SK-N-MC (cell line): ENCODE data around the gene FHOD3.

Experiments
- EZH2 ChIP-seq: fragments of 200-600 bp; sonication (generic); IDR thresholded peaks from one replicate; pipeline ENCODE4 v1.6.1; 2017; ENCODE audit warnings: antibody characterized with exemption
- POLR2AphosphoS5 ChIP-seq: IDR thresholded peaks from 2 replicates; pipeline ENCODE4 v1.6.1; 2012; ENCODE audit warnings: mild to moderate bottlenecking, low read depth, low read length, borderline replicate concordance

- TF ChIP-seq EZH2: no peak
- TF ChIP-seq POLR2AphosphoS5: no peak
Observed at GRCh38 chr18:36386150-36386920, 88.8 kb downstream of the FHOD3 start.
